Gastrocnemius medialis (tissue), 4 donors: Measurements from ENCODE around the gene MCUB. TPM values are rescaled to one million over a fixed set of nuclear protein-coding genes. Genes with fewer than 3 reads are reported as not detected.

ENCODE experiments used
- ATAC-seq, 2 donors: fragments of 150-250 bp; one replicate each; pipeline ENCODE4 v1.9.1; 2016
- DNase-seq, 2 donors: peaks; one replicate each; pipeline ENCODE4 v3.0.0-alpha.2; 2019
- H3K27ac ChIP-seq, 4 donors: fragments of 200-600 bp; sonication (generic); 1 replicate in 1 of 4; 2 replicates in 3 of 4; pipeline ENCODE4 v1.5.1; 2016 to 2018; ENCODE audit warnings: mild to moderate bottlenecking in 2 of 4, moderate library complexity in 1 of 4
- H3K27me3 ChIP-seq, 3 donors: fragments of 200-600 bp; sonication (generic) in 2 of 3; 1 replicate in 1 of 3; 2 replicates in 2 of 3; pipeline versions ENCODE4 v1.5.1 to v1.6.0; 2016 to 2019; ENCODE audit warnings: mild to moderate bottlenecking in 1 of 3, moderate library complexity in 1 of 3
- H3K36me3 ChIP-seq, 2 donors: fragments of 200-600 bp; sonication (generic) in 1 of 2; one replicate each; pipeline ENCODE4 v1.5.1; 2017 to 2018
- H3K4me1 ChIP-seq, 2 donors: fragments of 200-600 bp; sonication (generic) in 1 of 2; one replicate each; pipeline ENCODE4 v1.5.1; 2016 to 2017; ENCODE audit warnings: mild to moderate bottlenecking in 2 of 2
- H3K4me3 ChIP-seq, 4 donors: fragments of 200-600 bp; sonication (generic) in 3 of 4; 1 replicate in 1 of 4; 2 replicates in 3 of 4; pipeline ENCODE4 v1.5.1; 2016 to 2019; ENCODE audit warnings: mild to moderate bottlenecking in 2 of 4
- H3K9me3 ChIP-seq, 3 donors: fragments of 200-600 bp; sonication (generic) in 2 of 3; 1 replicate in 1 of 3; 2 replicates in 2 of 3; pipeline ENCODE4 v1.5.1; 2016 to 2019
- CTCF ChIP-seq, 5 experiments: fragments of 450-650 bp in 3 of 5; fragments of 200-600 bp in 2 of 5; sonication (generic) in 2 of 5; IDR thresholded peaks in 4 of 5; conservative IDR thresholded peaks in 1 of 5; 1 replicate in 4 of 5; 2 replicates in 1 of 5; pipeline ENCODE4 v1.5.1; 2016 to 2019; ENCODE audit warnings: antibody characterized with exemption in 5 of 5, mild to moderate bottlenecking in 3 of 5, moderate library complexity in 3 of 5
- POLR2A ChIP-seq, 2 donors: fragments of 450-650 bp; IDR thresholded peaks; one replicate each; pipeline ENCODE4 v1.6.1; 2017; ENCODE audit warnings: antibody characterized with exemption in 2 of 2, mild to moderate bottlenecking in 2 of 2, moderate library complexity in 2 of 2
- in situ Hi-C, 4 donors: fragments of 200-750 bp; cut with MboI; loops; one replicate each; pipeline versions ENCODE4 v1.15.0 to v1.8.0; 2017; ENCODE audit warnings: low sequenced_read_pairs in 4 of 4
- intact Hi-C: fragments of 100-400 bp; cut with DNase I; formaldehyde crosslinking; loops from one replicate; pipeline ENCODE4 v1.15.1; 2023; ENCODE audit warnings: low total_unique reads
- total RNA-seq, 4 donors: library from RNA; depleted of rRNA; stranded (reverse); fragments of >200 nt; gene quantifications; one replicate each; pipeline versions ENCODE4 v1.1.0 to v1.2.3, GENCODE V29; 2016

The MCUB gene
- total RNA-seq, 4 donors from 2014 or later: 2.6 to 5.6 (median 4.0) TPM

GRCh38 chr4:109684727-109685126 is 124.7 kb downstream of the MCUB start:
- H3K9me3 ChIP-seq: no peaks in the 10 kb centered on the region
- no peaks in the 10 kb centered on the region for H3K4me1 ChIP-seq
- no peak overlapping the region for H3K4me3 ChIP-seq
- TF ChIP-seq POLR2A (IDR thresholded peaks at IDR 0.05) (no peak), CTCF (IDR thresholded peaks at IDR 0.05 in 4 of 5, conservative IDR thresholded peaks at IDR 0.05 in 1 of 5) (no peak)
- no peaks in the 10 kb centered on the region for H3K36me3 ChIP-seq
- no peak for DNase-seq
- no peaks in the 10 kb centered on the region for H3K27me3 ChIP-seq
- in situ Hi-C loops (no loop called here), intact Hi-C loops (no loop called here)
- no peak overlapping the region for H3K27ac ChIP-seq
- ATAC-seq: no peak

- no peak for DNase-seq
- in situ Hi-C loops: no loop called here
- Histone ChIP-seq H3K36me3 (peaks cover 0 to 24% of the 10 kb centered on the region in 2 donors), H3K9me3 (no peaks in the 10 kb centered on the region), H3K4me1 (no peaks in the 10 kb centered on the region), H3K27me3 (no peaks in the 10 kb centered on the region), H3K27ac (no peak overlapping the region), H3K4me3 (no peak overlapping the region)
- intact Hi-C loops: no loop called here
- ATAC-seq: no peak
- TF ChIP-seq POLR2A (IDR thresholded peaks at IDR 0.05) (no peak), CTCF (IDR thresholded peaks at IDR 0.05 in 4 of 5, conservative IDR thresholded peaks at IDR 0.05 in 1 of 5) (no peak)
Measured at GRCh38 chr4:109690690-109691410, 130.8 kb downstream of the MCUB start.

- no peaks in the 10 kb centered on the region for H3K27me3 ChIP-seq
- in situ Hi-C loops: no loop called here
- intact Hi-C loops: no loop called here
- H3K9me3 ChIP-seq: no peaks in the 10 kb centered on the region
- DNase-seq: no peak
- ATAC-seq: no peak
- TF ChIP-seq POLR2A (IDR thresholded peaks at IDR 0.05) (no peak), CTCF (IDR thresholded peaks at IDR 0.05 in 4 of 5, conservative IDR thresholded peaks at IDR 0.05 in 1 of 5) (no peak)
- no peak overlapping the region for H3K27ac ChIP-seq
- H3K4me3 ChIP-seq: no peak overlapping the region
- H3K36me3 ChIP-seq: peaks cover 0 to 24% of the 10 kb centered on the region in 2 donors
- no peaks in the 10 kb centered on the region for H3K4me1 ChIP-seq
Measured at GRCh38 chr4:109691411-109691920, 131.4 kb downstream of the MCUB start.

GRCh38 chr4:109698656-109699055 is 138.6 kb downstream of the MCUB start:
- DNase-seq: no peak
- Histone ChIP-seq H3K4me1 (peaks cover 8 to 13% of the 10 kb centered on the region in 2 donors), H3K9me3 (no peaks in the 10 kb centered on the region), H3K36me3 (peaks cover 0 to 5% of the 10 kb centered on the region in 2 donors), H3K27ac (no peak overlapping the region), H3K4me3 (no peak overlapping the region), H3K27me3 (no peaks in the 10 kb centered on the region)
- ATAC-seq: no peak
- TF ChIP-seq POLR2A (IDR thresholded peaks at IDR 0.05) (no peak), CTCF (IDR thresholded peaks at IDR 0.05 in 4 of 5, conservative IDR thresholded peaks at IDR 0.05 in 1 of 5) (no peak)
- in situ Hi-C loops: no loop called here
- intact Hi-C loops: no loop called here
